K562 (cell line): ENCODE measurements around the gene ANK3. TPM values are rescaled to one million over a fixed set of nuclear protein-coding genes. Genes with fewer than 3 reads are reported as not detected.

Experiments used
- CBX5 ChIP-seq: IDR thresholded peaks from 2 replicates; pipeline ENCODE4 v1.6.1; 2014; ENCODE audit warnings: low read depth, borderline replicate concordance
- CEBPB ChIP-seq: fragments of 450-650 bp; IDR thresholded peaks from 2 replicates; pipeline ENCODE4 v1.6.1; 2016; ENCODE audit warnings: missing genetic modification characterization, missing compliant biosample characterization
- CHCHD3 ChIP-seq: fragments of 250-450 bp; sonication (Bioruptor Pico); IDR thresholded peaks from 2 replicates; pipeline ENCODE4 v2.1.2; 2022; ENCODE audit warnings: mild to moderate bottlenecking
- DPF2 ChIP-seq: fragments of 450-650 bp; IDR thresholded peaks from 2 replicates; pipeline ENCODE4 v1.6.1; 2016
- ERF ChIP-seq: fragments of 450-650 bp; formaldehyde crosslinking; IDR thresholded peaks from 2 replicates; pipeline ENCODE4 v1.4.0; 2020; ENCODE audit warnings: mild to moderate bottlenecking, mixed read lengths
- ETS2 ChIP-seq: IDR thresholded peaks from 2 replicates; pipeline ENCODE4 v1.6.1; 2016; ENCODE audit warnings: borderline replicate concordance, missing genetic modification characterization, mild to moderate bottlenecking, moderate library complexity, missing compliant biosample characterization; ENCODE audit not compliant: poor library complexity, severe bottlenecking
- EWSR1 ChIP-seq: fragments of 450-650 bp; IDR thresholded peaks from 2 replicates; pipeline ENCODE4 v1.6.1; 2018; ENCODE audit warnings: borderline replicate concordance, mild to moderate bottlenecking, low read depth, moderate library complexity; ENCODE audit not compliant: partially characterized antibody
- GATAD2B ChIP-seq: fragments of 450-650 bp; IDR thresholded peaks from 2 replicates; pipeline ENCODE4 v1.6.1; 2017; ENCODE audit warnings: mild to moderate bottlenecking, borderline replicate concordance
- HMG20A ChIP-seq: fragments of 450-650 bp; formaldehyde crosslinking; conservative IDR thresholded peaks from 2 replicates; pipeline ENCODE4 v1.4.0; 2020; ENCODE audit warnings: mild to moderate bottlenecking, mixed read lengths
- HNRNPL ChIP-seq: fragments of 200-400 bp; formaldehyde crosslinking; IDR thresholded peaks from 2 replicates; pipeline ENCODE4 v1.6.1; 2017; ENCODE audit warnings: low read depth, mild to moderate bottlenecking, low read length
- KDM5B ChIP-seq: fragments of 200-600 bp; sonication (generic); IDR thresholded peaks from 2 replicates; pipeline ENCODE4 v1.6.1; 2012; ENCODE audit warnings: low read depth, mild to moderate bottlenecking, moderate library complexity, low read length, control low read depth, inconsistent platforms; ENCODE audit not compliant: insufficient replicate concordance
- MAFG ChIP-seq: fragments of 450-650 bp; conservative IDR thresholded peaks from 2 replicates; pipeline ENCODE4 v1.6.1; 2016; ENCODE audit warnings: missing genetic modification characterization, missing compliant biosample characterization
- NCOA6 ChIP-seq: fragments of 450-650 bp; IDR thresholded peaks from 2 replicates; pipeline ENCODE4 v1.6.1; 2017; ENCODE audit warnings: mild to moderate bottlenecking
- NCOR1 ChIP-seq: fragments of 450-650 bp; IDR thresholded peaks from 2 replicates; pipeline ENCODE4 v1.6.1; 2016; ENCODE audit warnings: mild to moderate bottlenecking, moderate library complexity
- NELFE ChIP-seq: IDR thresholded peaks from 2 replicates; pipeline ENCODE4 v1.6.1; 2011; ENCODE audit warnings: mild to moderate bottlenecking; ENCODE audit not compliant: insufficient read depth, insufficient read length
- RFX1 ChIP-seq: fragments of 450-650 bp; IDR thresholded peaks from 2 replicates; pipeline ENCODE4 v1.6.1; 2016; ENCODE audit warnings: mild to moderate bottlenecking, moderate library complexity
- SRSF1 ChIP-seq: fragments of 200-400 bp; formaldehyde crosslinking; IDR thresholded peaks from 2 replicates; pipeline ENCODE4 v1.6.1; 2017; ENCODE audit warnings: mild to moderate bottlenecking, low read depth, low read length, moderate library complexity
- SUPT5H ChIP-seq: fragments of 450-650 bp; IDR thresholded peaks from 2 replicates; pipeline ENCODE4 v1.6.1; 2016
- TCF7 ChIP-seq: sonication (generic); IDR thresholded peaks from 2 replicates; pipeline ENCODE4 v1.6.1; 2016; ENCODE audit warnings: antibody characterized with exemption, borderline replicate concordance
- TGIF2 ChIP-seq: sonication (generic); formaldehyde crosslinking; IDR thresholded peaks from 2 replicates; pipeline ENCODE4 v1.8.1; 2022; ENCODE audit warnings: mild to moderate bottlenecking, missing genetic modification reagents, moderate library complexity
- ZNF184 ChIP-seq: sonication (generic); formaldehyde crosslinking; IDR thresholded peaks from 2 replicates; pipeline ENCODE4 v1.5.0; 2020; ENCODE audit warnings: missing genetic modification reagents
- ZNF232 ChIP-seq: sonication (generic); formaldehyde crosslinking; IDR thresholded peaks from 2 replicates; pipeline ENCODE4 v1.8.0; 2022; ENCODE audit warnings: mild to moderate bottlenecking, missing genetic modification reagents
- ZNF75A ChIP-seq: fragments of 450-650 bp; formaldehyde crosslinking; IDR thresholded peaks from 2 replicates; pipeline ENCODE4 v1.4.0; 2020; ENCODE audit warnings: mild to moderate bottlenecking
- polyA plus RNA-seq, 8 experiments: library from polyadenylated mRNA; depleted of rRNA in 4 of 8; stranded (reverse) in 5 of 8; unstranded in 3 of 8; fragments of >200 nt; fragmentation: Nextera tagmentation in 2 of 8; fragmentation: Illumina TruSeq in 1 of 8; extraction: Ambion mirVana in 2 of 8; extraction: Trizol in 1 of 8; gene quantifications; 2 replicates each; pipeline versions ENCODE4 v1.2.1 to v1.2.3, GENCODE V29; 2011 to 2014; ENCODE audit warnings: inconsistent platforms in 1 of 8, missing spikeins in 1 of 8
- total RNA-seq, 7 experiments: library from RNA; depleted of rRNA in 6 of 7; stranded (reverse); fragments of >200 nt in 6 of 7; fragmentation: Illumina TruSeq in 2 of 7; extraction: Trizol in 2 of 7; gene quantifications; 2 replicates each; pipeline versions ENCODE4 v1.2.1 to v1.2.3, GENCODE V29; 2011 to 2021; ENCODE audit warnings: low replicate concordance in 1 of 7
- TF ChIP-seq, protein P1 (sequence below): IDR thresholded peaks from 2 replicates; pipeline ENCODE4 v1.6.1; 2011; ENCODE audit warnings: borderline replicate concordance, low read depth, mild to moderate bottlenecking, moderate library complexity, low read length; ENCODE audit not compliant: insufficient read depth, poor library complexity, severe bottlenecking
- TF ChIP-seq, protein P2 (sequence below): sonication (generic); formaldehyde crosslinking; IDR thresholded peaks from 2 replicates; pipeline ENCODE4 v1.4.0; 2020; ENCODE audit warnings: mild to moderate bottlenecking, missing genetic modification reagents
- TF ChIP-seq, protein P3 (sequence below): fragments of 450-650 bp; IDR thresholded peaks from 2 replicates; pipeline ENCODE4 v1.6.1; 2016; ENCODE audit warnings: borderline replicate concordance

The ANK3 gene
- total and polyA plus RNA-seq, 9 of the 15 experiments (the other 6 are each of a cell fraction or from before 2014, with no cell fraction given) = 10.0 to 32.3 (median 17.9) TPM

DNA sequence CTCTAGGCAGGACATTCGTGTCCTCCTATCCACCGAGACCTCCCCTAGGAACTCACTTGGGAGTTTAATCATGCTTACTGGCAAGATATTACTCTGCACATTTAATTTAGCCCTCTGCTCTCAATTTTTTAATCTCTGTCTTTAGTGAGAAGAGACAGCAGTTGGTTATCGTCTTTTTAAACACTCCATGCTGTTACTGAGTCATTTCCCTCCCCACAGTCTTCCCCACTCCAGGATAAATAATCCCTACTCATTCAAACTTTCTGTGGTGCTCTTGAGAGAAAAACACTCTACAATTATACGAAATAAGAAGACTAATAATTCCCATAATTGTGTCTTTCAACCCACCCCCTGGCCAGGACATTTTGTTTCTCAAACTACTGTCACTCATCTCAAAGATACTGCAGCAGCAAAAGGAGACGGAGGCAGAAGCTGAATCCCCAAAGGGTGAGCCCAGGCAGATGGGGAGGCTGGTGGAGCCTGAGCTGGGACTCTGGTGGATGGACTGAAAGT is 84.2 kb downstream of the ANK3 start (continued):
- TF ChIP-seq CEBPB (tag) (no peak), CBX5 (no peak), ZNF75A (no peak), TGIF2 (CRISPR knock-in tag) (no peak), HNRNPL (no peak), HMG20A (CRISPR knock-in tag) (no peak), NELFE (no peak), CHCHD3 (no peak), KDM5B (no peak), DPF2 (peak; percentile 83), RFX1 (no peak), EWSR1 (no peak), TCF7 (no peak), ETS2 (no peak), ZNF184 (no peak), NCOR1 (peak; percentile 50; the same call in 1 of the 2 replicates), SRSF1 (no peak), GATAD2B (peak; percentile 81; the same call in 1 of the 2 replicates), NCOA6 (no peak), MAFG (peak; percentile 61), SUPT5H (no peak), ERF (CRISPR knock-in tag) (no peak), ZNF232 (CRISPR knock-in tag) (no peak)
- TF ChIP-seq, protein P1, sequence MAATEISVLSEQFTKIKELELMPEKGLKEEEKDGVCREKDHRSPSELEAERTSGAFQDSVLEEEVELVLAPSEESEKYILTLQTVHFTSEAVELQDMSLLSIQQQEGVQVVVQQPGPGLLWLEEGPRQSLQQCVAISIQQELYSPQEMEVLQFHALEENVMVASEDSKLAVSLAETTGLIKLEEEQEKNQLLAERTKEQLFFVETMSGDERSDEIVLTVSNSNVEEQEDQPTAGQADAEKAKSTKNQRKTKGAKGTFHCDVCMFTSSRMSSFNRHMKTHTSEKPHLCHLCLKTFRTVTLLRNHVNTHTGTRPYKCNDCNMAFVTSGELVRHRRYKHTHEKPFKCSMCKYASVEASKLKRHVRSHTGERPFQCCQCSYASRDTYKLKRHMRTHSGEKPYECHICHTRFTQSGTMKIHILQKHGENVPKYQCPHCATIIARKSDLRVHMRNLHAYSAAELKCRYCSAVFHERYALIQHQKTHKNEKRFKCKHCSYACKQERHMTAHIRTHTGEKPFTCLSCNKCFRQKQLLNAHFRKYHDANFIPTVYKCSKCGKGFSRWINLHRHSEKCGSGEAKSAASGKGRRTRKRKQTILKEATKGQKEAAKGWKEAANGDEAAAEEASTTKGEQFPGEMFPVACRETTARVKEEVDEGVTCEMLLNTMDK = no peak
- TF ChIP-seq, protein P2, sequence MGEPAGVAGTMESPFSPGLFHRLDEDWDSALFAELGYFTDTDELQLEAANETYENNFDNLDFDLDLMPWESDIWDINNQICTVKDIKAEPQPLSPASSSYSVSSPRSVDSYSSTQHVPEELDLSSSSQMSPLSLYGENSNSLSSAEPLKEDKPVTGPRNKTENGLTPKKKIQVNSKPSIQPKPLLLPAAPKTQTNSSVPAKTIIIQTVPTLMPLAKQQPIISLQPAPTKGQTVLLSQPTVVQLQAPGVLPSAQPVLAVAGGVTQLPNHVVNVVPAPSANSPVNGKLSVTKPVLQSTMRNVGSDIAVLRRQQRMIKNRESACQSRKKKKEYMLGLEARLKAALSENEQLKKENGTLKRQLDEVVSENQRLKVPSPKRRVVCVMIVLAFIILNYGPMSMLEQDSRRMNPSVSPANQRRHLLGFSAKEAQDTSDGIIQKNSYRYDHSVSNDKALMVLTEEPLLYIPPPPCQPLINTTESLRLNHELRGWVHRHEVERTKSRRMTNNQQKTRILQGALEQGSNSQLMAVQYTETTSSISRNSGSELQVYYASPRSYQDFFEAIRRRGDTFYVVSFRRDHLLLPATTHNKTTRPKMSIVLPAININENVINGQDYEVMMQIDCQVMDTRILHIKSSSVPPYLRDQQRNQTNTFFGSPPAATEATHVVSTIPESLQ = no peak
- TF ChIP-seq, protein P3, sequence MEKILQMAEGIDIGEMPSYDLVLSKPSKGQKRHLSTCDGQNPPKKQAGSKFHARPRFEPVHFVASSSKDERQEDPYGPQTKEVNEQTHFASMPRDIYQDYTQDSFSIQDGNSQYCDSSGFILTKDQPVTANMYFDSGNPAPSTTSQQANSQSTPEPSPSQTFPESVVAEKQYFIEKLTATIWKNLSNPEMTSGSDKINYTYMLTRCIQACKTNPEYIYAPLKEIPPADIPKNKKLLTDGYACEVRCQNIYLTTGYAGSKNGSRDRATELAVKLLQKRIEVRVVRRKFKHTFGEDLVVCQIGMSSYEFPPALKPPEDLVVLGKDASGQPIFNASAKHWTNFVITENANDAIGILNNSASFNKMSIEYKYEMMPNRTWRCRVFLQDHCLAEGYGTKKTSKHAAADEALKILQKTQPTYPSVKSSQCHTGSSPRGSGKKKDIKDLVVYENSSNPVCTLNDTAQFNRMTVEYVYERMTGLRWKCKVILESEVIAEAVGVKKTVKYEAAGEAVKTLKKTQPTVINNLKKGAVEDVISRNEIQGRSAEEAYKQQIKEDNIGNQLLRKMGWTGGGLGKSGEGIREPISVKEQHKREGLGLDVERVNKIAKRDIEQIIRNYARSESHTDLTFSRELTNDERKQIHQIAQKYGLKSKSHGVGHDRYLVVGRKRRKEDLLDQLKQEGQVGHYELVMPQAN = no peak
